Esophagus mucosa (tissue), 1 donor: ENCODE data around the gene EIF4E1B. TPM values are rescaled to one million over a fixed set of nuclear protein-coding genes. Genes with fewer than 3 reads are reported as not detected.

Source experiments
- ATAC-seq: fragments of 200-7000 bp; cut with Tn5 transposase; one replicate; pipeline ENCODE4 v1.9.1; 2020
- total RNA-seq: library from RNA; stranded (reverse); gene quantifications from one replicate; pipeline ENCODE4 v1.2.4, GENCODE V29; 2023
- donor health status: DM: yes; HTN: yes; CAD: no.

The EIF4E1B gene
- total RNA-seq, 1 donor from 2014 or later: not detected

DNA sequence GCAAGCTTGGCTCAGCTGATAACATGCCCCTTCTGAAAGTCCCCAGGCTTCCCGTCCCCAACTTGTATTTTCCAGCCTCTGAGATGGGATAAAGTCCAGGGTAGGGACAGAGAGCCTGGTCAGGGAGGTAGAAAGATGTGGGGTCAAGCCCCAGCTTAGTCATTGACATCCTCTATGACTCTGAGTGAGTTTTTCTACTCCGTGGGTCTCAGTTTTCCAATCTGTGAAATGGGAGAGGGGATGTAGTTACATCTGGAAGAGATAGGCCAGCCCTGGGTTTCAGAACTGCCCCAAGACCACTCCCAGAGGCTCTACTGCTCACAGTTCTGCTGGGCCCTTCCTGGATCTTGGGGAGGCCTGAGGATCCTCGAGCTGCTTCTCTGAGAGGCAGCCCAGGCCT, 23.6 kb upstream of the EIF4E1B start:
- no peak for ATAC-seq

DNA sequence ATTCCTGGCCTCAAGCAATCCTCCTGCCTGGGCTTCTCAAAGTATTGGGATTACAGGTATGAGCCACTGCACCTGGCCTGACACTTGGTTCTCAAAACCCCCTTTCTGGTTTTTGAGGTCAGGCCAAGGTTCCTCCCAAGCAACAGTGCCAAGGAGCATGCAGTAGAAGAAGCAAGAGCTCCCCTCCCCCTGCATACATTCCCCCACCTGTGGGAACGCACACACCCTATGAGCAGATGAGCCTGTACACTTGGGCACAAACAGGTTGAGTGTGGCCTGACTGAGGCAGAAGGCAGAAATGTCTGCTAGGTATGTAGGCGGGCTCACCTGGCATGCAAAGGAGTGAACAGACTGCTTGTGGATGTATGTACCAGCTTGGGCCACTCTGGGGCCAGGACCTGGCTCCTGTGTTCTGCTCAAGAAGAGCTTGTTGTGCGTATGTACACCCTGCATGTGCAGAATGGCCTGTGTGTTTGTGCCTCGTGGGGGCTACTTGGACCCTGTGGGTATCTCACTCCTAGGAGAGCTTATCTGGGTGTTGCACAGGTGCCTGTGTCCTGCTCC, 22.3 kb upstream of the EIF4E1B start:
- no peak for ATAC-seq

DNA sequence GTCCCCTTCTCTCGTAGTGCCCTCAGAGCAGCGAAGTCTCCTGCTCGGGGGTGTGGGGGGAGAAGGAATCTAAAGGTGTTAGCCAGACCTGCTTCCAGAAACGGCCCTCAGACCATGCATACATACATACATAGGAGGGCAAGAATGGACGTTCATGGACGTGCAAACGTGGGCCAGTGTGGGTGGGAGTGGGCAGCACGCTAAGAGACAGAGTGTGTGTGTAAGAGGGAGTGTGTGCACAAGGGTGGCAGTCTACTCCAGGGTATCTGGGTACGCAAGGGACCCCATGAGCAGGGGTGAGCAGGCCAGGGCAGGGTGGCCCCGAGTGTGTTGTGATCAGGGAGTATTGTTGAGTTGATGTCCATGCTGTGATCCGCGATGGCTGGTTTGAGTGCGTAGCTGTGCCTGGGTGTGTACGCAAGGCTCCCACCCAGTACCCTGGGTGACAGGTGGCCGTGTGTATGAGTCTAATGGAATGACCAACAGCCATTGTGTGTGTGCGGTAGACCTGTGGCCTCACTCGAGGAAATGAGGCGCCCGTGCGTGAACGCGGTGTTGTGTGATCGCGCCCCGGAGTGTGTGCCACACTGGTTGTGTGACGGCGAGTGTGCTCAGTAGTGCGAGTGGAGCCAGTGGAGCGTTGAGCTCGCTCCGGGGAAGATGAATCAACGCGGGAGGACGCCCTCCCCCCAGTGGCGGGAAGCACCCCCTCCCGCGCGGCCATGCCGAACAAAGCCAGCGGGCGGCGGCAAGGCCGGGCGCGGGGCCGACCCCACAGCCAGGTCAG, 21.3 kb upstream of the EIF4E1B start:
- ATAC-seq: no peak

DNA sequence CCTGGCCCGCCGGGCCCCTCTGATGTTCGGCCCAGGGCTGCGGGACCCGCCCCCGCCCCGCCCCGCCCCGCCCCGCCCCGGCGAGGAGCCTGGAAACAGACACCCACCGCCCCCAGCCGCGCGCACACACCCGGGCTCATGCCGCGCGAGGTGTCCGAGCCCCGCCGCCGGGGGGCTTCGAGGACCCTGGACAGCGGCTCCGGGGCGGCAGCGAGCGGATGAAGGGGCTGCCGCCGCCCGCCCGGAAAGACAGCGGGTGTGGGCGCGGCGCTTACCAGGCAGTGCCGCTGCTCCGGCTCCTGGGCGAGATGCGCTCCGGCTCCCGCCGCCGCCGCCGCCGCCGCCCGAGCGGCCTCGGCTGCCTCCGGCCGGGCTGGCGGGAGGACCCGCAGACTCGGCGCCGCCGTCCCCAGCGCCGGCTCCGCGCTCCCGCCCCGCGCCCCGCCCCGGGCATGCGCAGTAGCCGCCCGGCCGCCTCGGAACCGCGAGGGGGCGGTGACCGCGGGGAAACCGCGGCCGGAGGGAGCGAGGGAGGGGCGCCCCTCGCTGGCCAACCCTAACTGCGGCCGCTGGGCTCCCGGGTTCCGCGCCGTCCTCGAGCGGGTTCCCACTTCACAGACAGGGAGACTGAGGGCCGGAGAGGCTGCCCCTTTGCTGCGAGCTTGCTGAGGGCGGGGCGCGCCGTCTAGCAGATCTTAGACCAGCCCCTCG, 20.6 kb upstream of the EIF4E1B start, which contains the start of gene GPRIN1:
Gene GPRIN1, minus strand, starts transcription at position 433 of the 711 bp plus-strand sequence. CDS start 10,322 bp downstream, outside the sequence.
- peak; percentile 64 for ATAC-seq

DNA sequence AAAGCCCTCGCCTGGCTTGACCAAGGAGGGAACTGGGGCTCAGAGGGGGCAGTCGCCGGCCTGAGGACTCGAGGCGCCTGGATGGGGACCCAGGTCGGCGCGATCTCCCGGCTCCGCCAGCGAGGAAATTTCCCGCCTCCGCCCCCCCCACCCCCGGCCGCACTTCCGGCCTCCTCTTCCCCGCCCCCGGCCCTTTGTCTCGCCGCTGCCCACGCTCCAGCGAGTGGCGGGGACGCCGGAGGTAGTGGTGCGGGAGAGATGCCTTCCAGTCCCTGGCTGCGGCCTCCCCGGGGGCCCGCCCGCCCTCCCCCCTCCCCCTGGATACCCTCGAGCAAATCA, 20.1 kb upstream of the EIF4E1B start:
- no peak for ATAC-seq

DNA sequence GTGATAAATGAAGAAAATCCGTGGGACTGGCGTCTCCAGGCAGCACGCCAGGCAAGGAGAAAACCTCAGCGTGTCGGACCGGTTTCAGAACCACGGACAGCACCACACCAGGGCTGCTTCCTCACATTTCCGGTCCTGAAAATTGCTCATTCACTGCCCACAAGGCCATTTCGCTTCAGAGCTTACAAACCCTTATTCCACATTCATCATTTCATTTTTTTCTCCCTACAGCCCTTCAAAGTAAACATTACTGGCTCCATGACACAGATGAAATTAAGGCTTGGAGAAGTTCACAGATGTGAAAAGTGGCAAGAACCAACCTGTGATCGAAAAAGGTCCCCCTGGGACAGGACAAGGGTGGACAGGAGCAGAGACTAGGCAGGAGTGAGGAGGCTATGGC, 19.0 kb upstream of the EIF4E1B start:
- ATAC-seq: peak; percentile 46

DNA sequence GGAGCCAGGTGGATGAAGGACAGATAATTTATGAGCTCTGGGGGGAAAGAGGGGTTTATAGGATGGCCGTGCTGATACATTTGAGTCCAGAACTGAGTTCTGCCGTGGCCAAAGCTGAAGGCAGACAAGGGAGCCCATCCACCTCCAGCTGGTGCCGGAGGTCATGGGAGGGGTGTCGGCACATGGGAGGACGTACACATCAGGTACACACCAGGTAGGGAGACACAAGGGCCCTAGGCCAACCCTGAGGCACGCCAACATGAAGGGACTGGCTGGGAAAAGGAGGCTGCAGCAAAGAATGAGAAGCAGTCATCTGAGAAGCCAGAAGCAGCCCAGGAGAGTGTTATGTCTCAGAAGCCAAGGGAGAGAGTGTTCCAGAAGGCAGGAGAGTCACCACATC, 18.5 kb upstream of the EIF4E1B start:
- ATAC-seq: no peak

DNA sequence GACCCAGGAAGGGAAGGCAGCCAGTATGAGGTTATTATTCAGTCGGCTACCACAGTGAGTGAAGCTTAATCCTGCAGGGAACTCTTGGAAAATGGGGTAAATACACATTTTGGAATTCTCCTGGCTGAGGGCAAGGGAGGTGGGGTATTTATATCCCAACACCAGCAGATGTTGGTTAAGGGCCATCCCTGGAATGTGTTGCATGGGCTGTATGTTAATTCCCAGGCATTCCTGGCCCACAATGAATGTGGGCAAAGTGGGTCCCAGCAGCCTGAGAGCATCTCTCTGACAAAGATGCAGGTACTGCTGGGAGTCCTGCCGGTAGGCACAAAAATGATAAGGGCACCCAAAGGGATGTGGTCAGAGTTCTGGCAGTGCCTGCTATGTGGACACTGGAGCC, 17.6 kb upstream of the EIF4E1B start:
- no peak for ATAC-seq

DNA sequence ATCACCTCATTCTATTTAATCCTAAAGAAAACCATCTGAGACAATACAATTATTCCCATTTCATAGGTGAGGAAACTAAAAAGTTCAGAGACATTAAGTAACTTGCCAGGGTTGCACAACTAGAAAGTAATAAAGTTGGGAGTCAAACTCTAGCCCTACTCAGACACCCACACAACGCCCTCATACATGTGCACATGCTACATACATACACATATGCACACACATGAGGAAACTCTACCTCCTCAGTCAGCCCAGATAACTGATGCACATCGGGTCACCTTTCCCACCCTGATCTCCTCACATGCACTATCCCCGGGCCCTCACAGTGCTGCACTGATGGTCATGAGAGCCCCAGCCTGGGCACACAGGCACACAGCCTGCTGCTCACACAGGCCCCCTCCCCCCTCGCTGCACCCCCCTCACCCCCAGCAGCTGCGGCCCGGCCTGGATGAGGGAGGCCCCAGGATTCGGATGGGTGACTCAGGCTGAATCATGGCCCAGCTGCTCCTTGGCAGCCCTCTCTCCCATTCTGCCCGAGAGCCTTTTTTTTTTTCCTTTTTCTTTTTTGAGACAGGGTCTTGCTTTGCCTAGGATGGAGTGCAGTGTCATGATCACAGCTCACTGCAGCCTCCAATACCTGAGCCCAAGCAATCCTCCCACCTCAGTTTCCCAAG, 15.5 kb upstream of the EIF4E1B start:
- ATAC-seq: no peak

DNA sequence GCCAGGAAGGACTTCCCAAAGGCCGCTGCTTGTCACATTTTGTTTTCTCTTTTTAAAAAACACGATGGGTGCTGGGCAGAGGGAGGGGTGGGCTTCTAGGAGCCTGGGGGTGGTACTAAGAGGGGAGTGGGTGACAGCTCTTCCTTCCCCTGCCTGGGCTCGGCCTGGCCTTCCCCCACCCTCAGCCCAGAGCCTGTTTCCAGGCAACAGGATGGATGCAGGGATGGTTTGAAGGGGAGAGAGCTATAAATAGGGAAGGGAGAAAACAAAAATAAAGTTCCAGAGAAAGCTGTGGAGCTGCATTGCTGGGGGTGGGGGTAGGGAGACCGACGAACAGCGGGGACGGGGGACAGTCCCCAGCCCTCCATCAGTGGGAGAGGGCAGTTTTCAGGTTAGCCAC, 14.0 kb upstream of the EIF4E1B start:
- ATAC-seq: no peak

DNA sequence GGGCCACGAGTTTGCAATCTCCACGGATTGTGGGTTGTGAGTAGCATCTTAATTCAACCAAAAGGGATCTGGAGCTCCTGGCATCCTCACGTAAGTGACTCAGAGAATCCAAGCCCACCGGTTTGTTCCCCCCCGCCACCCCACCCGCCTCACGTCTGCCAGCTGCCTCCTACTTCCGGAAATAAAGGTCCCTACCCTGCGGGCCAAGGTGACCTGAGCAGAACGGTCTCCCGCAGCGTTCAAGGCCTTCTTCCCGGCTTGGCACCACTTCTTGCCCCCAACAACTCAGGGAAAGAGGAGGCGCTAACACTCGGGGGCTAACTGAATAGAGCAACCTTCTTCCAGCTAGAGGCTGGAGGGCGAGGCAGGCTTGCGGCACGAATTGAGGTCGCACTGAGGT, 11.7 kb upstream of the EIF4E1B start:
- ATAC-seq: no peak

DNA sequence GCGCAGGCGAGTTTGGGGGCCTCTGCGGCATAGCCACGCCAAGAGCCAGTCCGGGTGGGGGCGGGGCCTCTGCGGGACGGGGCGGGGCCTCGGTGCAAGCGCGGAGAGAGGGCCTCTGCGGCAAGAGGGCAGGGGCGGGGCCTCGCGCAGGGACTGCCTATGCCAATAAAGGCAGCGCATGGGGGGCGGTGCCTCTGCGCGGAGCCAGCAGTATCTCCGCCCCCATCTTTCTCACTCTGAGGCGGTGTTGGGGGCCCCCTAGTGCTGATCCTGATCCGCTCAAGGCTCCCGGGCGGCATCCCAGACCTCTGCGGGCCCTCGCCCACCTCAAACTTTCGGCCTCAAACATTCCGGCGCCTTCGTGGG, 11.3 kb upstream of the EIF4E1B start:
- ATAC-seq: peak; percentile 65

DNA sequence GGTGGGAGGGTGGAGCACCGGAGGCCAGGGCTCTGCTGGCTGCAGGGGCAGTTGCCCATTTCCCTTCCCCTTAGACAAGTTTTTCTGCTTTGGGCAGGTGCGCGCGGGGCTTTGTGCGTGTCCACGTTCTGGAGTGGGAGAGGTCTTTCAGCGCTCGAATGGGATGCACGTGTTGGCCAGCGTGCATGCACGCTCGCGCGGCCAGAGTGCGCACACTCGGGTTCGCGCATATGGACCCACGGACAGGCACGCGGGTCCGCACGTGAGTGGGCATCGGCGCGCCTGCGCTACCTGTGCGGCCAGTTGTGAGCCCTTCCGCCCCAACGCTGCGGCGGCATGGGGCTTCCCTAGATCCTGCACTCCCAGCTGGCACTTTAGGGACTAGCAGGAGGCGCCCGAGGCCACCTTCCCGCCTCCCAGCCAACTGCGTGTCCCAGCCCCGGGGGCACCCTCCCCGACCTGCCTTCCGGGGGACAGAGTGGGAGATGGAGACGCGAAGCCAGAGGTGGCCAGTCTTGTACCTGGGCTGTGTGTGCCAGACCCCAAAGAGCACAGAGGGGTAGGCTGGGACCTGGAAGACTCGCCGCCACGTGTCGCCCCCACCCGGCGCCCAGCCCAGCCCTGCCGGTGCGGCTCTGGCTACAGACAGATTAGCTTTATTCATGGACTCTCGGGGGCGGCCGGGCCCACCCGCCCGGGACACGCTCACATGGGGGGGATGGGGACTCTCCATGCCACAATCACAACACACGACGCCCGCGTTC, 10.7 kb upstream of the EIF4E1B start:
- no peak for ATAC-seq

DNA sequence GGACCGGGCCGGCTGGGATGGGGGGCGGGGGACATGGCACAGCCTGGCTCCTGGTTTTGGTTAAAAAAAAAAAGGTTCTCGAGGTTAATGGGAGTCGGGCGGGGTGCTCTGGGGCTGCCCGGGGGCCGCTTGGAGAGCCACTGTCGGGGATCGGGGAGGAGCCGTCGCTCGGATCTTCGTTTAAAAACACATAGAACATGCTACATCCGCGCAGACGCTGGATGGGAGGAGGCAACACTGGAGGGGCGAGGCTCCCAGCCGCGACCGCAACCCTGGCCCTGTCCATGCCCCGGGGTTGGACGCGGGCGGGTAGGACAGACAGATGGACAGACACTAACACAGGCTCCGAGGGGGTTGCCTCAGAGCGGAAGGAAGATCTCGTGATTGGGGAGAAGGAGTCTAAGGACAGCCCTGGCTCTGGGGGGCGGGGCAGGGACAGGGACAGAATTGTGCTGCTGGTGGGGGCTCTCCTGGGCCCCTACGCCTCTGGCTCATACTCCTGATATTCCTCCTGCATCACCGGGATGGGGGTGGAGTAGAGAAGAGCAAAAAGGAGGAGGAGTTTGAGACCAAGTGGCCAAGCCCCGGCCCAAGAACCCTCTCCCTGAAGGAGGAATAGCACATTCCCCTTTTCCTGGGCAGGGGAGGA, 10.0 kb upstream of the EIF4E1B start:
- ATAC-seq: no peak

DNA sequence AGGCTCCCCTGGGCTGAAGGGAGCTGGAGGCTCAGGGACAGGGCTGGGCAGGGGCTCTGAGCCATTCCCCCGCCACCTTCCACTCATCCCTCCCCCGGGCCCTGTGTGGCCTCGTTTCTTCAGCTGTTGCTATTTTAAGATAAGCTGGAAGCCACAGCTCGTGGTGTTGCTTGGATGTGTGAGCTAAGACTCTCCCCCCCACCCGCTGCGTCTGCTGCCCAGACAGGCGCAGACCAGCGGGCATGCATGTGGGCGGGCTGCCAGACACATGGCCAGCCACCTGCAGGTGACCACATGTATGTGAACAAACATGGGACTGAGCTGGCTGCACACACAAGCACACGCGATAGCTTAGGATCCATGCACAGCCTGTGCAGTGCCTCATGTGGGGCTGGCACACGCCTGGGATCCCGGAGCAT, 8.8 kb upstream of the EIF4E1B start:
- no peak for ATAC-seq

DNA sequence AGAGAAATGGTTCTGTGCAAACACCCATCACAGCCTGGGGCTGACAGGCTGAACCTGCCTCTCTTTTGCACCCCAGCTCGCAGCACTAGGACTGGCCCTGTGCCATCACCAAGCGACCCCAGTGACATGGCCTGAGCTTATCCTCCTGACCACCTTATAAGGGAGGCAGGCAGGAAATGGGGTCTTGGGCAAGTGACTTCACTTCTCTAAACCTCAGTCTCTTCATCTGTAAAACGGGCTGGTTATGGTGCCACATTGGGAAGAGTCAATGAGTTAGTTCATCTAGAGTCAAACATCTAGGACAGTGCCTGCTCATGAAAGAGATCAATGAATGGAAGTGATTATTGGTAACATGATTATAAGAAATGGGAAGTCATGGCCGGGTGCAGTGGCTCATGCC, 6.3 kb upstream of the EIF4E1B start:
- ATAC-seq: no peak

DNA sequence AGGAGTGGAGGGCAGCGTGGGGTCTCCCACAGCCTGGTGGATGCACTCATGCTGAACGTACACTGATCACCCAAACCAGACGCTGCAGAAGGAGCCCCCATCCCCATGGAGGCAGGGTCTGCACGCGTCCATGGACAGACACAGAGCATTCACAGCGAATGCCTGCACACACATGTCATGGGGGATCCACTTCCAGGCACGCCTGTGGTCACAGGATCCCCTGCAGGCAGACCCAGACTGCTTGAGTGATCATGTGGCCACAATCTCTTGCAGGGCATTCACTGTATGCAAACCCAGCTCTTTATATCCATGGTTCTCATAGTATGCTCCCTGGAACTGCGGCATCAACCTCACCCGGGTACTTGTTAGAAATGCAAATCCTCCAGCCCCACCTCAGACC, 5.5 kb upstream of the EIF4E1B start:
- ATAC-seq: no peak

DNA sequence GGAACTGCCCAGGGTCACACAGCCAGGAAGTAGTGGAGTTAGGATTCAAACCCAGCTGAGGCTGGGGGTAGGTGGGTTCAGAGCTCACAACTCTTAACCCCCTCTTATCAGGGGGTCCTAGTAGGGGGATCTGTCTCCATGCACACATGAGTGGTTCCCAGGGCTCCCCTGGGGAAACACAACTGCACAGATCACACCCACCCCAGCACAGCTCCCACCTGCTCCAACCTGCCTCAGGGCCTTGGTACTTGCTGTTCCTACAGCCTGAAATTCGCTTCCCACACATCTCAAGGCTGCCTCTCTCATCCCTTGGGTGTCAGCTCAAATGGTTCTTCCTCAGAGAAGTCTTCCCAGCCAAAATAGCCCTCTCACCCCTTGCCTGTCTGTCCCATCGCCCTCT, 5.0 kb upstream of the EIF4E1B start:
- ATAC-seq: no peak

DNA sequence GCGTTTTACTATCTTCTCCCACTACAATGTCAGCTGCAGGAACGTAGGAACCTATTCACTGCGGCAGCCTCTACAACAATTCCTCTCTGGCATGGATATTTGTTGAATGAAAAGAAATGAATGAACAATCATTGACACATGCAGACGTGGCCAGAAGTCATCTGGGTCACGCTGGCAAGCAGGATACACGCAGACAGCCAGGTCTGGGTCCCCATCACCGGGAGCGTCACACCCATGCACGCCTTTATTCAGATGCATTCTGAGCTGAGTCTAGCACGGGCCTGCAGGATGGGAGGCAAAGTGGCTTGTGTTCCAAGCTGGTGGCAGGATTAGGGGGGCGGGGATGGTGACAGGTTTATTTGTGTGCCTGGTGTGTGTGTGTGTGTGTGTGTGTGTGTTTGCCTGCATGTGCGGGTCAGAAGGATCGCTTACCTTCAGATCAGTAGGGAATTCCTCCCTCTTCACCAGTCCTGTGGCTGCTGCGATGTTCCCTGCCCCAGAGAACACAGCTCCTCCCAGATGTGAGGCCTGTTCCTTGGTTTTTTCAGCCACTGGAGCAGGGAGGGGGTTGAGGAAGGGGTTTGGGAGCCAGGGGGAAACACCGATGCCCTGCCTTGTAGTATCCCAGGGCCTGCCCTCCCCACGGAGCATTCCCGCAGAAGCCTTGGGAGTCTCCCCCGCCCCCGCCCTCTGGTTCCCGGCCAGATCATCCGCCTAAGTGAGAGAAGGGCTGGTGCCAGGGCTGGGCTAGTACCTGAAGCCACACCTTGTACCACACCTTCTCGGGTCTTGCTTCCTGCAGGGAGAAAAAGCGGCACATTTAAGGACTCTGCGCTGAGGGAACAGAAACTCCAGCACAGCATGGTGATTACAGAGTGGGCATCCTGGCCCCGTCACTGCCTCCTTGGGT, 4.3 kb upstream of the EIF4E1B start:
- ATAC-seq: peak; percentile 72

DNA sequence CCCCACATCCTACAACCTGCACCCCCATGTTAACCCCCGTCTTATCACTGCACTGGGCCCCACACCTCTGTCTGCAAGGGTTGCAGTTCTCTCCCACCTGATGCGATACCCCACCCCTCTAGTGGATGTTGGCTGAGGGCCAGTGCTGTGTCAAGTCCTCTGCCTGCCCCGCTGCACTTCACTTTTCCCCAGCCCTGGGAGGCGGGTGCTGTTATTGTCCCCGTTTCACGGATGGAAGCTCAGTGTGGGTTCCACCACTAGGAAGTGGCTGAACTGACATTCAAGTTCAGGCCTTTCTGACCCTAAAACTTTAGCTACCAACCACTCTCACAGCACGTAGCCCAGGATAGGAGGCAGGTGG, 3.6 kb upstream of the EIF4E1B start:
- no peak for ATAC-seq

DNA sequence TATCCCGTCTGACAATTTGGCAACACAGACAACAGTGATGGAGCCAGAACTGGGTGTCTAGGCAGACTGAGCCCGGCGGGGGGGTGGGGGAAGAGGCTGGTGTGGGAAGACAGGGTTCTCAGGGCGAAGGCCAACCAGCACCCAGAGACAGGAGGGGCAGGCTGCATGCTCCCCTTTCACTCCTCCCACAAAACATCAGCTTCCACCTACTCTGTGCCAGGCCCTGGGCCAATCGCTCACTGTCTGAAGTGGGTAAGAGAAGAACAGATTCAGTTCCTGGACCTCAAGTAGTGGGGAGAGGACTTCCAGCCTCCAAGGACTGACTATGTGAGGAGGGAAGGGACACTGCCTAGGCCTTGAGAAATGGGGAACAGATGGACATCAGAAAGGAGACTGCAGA, 2.9 kb upstream of the EIF4E1B start:
- ATAC-seq: no peak
